Stimulated activated CD4-positive, alpha-beta T cell treated with anti-CD3 and anti-CD28 coated beads, Interleukin-4, amount 100 ng/mL, for 1 hour (primary cell): ENCODE measurements around the gene RPP30.
"Not testable (repeated sequence)": the region's sequence is repeated elsewhere in the genome, so short reads cannot be mapped to it uniquely, and the experiment has no call there.

ENCODE experiments used
- DNase-seq: peaks from one replicate; pipeline ENCODE4 v3.0.0-alpha.2; 2020

Gene RPP30

DNA sequence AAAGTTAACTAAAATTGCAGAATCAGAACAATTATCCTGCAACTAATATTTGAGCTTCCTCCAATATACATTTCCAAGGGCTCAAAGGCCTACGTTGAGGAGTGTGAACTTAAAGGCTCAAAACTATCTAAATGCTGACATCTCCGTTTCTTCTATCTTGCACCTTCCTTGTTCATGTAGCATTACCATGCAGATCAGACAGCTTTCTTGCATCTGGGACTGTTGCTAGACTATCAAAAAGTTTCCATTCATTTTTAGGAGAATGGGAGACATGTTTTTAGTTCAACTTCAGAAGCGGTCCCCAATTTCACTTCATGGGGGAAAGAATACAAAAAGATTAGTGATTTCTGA lies 46.2 kb downstream of the RPP30 start:
- DNase-seq = no peak

DNA sequence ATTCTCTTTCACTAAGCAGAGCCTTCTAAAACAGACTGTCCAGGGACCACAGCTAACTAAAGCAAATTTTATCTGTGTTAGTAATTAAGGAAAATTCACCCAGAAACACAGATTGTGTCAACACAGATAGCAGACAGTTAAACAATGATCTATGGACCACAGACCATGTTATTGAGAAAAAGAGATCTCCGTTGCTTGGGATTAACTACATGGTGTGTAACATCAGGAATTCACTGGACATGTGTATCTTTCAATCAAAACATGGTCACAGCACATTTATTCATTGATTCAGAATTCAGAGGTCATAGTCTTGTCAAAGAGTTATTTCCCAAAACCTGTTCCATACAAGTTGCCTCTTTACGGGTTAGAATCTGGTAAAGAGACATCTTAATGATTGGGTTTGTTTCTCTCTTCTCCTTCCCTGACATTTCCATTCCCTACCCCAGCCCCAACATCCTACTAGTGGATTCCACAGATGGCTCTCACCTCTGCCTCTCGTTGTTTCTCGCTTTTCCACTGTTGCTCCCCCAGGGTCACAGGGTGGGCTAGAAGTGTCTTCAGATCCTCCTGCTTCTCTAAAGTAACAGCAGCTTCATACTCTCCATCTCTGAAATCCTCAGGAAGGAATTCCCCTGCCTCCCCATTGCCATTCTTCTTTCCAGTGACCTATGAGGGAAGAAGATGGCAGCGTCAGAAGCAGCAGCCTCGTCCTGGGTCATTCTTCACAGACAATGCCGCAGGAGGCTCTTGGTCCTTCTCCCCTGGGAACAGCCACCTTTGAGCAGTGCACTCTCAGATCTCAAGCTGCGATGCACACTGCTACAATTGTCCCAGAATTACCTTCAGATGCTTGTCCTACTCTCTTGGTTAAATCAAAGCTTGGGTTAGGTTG lies 48.2 kb downstream of the RPP30 start:
- DNase-seq = no peak

- no peak for DNase-seq
These were observed 49.4 kb downstream of the RPP30 start, which contains the start of gene ANKRD1 for GRCh38 chr10:90920986-90921666. Gene ANKRD1, minus strand, starts transcription at chr10:90921087. Its CDS starts 60 bp downstream, at chr10:90921027.

DNA sequence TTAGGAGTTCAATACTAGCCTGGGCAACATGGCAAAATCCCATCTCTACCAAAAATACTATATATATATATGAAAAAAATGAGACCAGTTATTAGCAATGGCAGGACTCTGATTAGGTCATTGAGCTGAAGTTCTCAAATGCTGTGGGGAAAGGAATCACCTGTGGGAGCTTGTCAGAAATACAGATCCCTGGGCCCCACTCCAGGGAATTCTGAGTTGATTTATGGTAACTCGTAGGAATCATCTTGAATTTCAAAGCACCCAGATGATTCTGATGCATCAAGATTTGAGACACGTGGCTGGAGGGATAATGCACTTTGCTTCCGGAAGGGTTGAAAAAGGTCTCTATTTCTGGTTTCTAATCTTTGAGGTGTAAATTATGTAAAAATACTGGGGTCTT lies 50.1 kb downstream of the RPP30 start:
- no peak for DNase-seq

- DNase-seq = no peak
These were observed 51.4 kb downstream of the RPP30 start for GRCh38 chr10:90923111-90923731.

- DNase-seq = no peak
These were observed 52.8 kb downstream of the RPP30 start for GRCh38 chr10:90924552-90924951.

DNA sequence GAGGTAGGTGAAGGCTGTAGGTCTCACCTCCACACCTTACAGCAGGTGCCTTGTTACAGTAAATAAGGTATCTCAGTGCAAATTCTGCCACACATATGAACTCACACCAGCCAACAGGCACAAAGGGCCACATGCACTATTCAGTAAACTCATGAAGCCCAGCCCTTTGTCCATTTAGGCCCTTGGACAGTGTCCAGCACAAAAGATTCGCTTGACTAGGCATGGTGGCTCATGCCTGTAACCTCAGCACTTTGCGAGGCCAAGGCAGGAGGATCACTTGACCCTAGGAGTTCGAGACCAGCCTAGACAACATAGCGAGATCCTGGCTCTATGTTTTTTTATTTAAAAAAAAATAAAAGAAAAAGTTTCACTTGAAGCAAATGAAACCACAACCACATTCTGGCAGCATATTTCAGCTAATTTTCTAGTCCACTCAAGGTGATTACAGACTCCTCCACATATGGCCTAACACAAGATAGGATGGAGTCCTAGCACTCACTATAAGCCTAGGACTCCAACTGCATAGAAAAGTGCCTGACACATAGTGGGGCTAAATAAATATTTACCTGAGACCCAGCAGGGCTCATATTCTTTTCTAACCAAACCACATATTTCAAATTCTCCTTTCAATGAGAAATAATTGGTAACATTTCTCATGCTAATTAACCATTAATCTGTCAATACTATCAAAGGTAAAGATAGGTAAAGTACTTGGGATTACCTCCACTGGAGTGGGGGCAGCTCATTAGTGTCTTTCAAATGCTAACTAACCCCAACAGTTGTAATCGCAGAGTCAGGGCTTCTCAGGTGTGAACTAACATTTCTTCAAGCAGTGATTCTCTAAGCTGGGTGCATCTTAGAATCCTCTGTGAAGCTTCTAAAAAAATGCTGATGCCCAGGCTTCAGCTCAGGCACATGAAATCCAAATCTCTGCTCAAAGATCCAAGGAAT lies 53.6 kb downstream of the RPP30 start:
- DNase-seq = no peak

GRCh38 chr10:90927293-90927692 lies 55.5 kb downstream of the RPP30 start:
- no peak for DNase-seq

DNA sequence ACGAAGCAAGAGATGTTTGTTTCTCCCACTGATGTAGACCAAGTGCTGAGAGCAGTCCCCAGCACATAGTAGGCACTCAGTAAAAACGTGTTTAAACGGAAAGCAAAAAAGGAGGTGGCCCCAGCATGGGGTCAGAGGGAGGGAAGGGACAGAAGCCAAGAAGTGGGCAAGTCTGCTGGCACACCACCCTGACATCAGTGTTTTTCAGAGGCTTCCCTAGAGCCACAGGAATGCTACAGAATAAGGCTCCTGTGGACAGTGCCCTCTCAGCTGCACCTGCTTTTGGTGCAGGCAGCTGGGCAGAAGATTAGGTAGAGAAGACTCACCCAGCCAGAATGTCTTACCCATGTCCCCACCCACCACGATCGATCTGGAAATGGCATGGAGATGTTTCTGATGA lies 57.4 kb downstream of the RPP30 start:
- DNase-seq = no peak

DNA sequence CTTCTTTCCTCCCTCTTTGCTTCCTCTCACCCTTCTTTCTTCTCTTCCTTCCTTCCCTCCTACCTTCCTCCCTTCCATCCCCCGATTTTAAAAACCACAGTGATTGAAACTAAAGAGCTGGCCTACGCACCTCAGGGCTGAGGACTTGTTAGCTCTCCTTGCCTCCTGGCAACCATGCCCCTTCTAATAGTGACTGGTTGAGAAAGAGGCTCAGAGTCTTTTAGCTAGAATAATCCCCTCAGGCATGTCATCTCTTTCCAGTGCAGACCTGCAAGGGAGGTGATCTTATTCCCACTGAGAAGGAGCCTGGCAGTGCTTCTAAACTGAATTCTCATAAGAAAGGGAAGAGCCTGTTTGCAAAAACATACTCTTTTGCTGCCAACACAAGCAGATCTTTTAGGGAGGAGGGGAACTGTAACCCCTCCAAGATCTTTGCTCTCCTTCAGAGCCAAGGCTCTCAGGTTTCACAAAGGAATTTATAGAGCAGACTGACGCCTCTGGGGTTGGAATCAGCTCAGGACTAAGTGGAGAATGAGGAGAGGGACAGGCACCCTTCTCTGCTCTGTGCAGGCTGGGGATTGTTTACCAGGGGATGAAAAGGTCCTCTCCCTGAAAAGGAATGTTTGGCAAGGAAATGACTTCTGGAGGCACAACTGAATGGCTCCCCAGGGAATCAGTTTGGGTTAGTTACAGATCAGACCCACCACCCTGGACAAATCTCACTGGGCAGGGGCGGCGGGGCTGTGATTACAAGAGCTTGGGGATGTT lies 58.5 kb downstream of the RPP30 start:
- DNase-seq = no peak

- DNase-seq = no peak
These were observed 59.4 kb downstream of the RPP30 start for GRCh38 chr10:90930971-90931871.

DNA sequence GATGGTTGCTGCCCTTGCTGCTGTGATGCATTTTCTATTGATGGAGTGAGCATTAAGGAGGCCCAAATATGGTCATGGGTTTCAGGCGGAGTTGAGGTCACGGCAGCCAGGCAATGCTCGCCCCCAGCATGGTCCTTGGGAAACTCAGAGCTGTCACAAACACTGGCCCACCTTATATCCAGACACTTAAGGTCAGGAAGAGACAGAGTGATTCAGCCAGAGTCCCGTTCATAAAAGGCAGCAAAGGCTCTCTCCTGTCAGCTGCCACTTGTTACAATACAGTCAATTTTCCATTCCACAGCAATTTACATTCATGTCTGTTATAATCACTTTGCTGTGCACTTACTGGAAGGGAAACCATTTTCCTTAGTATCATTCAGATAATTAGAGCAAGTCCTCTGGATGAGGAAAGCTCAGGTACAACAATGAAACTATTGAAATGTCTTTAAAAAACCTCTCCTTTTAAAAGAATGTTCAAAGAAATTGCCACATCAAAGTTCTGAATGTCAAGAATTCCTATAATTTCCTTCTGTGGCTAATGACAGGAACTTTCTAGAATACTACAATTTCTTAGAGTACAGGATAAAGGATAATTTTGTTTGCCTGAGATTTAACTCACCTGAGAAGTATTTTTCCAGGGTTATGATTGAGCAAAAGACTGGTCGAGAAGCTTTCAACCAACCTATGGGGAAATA lies 64.0 kb downstream of the RPP30 start:
- DNase-seq = no peak

DNA sequence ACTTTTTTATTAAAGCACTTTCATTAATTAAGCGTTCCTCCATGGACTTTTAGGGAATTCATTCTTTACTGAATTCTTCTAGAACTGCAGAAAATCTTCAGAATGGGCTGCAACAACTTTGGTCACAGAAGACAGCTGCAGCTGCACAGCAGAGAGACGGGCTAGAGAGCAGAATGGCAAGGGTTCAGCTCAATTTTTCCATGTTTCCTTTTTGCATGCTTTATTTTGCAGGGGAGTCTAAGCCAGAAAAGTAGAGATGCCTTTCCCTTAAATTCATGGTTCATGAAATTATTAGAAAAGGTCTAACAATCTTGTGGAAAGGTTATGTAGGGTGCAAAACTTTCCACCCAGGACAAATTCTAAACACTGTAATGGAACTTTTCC lies 64.5 kb downstream of the RPP30 start:
- no peak for DNase-seq

DNA sequence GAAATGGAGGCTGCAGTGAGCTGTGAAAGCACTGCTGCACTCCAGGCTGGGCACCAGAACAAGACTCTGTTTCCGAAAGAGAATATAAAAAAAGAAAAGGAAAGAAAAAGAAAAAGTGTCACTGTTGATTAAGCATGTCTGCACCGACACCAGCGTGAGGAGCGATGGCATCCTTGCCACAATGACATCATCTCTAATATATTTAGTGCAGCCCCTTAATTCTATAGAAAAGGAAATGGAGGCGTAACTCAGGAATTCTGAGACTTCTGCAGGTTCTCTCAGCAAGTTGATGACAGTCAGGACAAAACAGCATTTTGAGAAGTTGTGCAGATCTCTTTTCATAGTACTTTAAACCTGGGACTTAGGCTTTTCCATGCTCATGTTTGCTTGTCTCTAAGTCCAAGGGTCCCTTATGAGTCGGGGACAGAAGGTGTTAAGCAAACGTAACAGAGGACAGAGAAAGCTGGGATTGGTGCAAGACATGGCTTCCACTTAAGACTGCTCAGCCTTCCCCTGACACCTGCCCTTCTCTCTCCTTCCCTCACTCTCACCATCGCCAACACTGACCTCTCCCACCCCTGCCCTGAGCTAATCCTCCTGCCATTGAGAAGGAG lies 66.0 kb downstream of the RPP30 start:
- DNase-seq = no peak

DNA sequence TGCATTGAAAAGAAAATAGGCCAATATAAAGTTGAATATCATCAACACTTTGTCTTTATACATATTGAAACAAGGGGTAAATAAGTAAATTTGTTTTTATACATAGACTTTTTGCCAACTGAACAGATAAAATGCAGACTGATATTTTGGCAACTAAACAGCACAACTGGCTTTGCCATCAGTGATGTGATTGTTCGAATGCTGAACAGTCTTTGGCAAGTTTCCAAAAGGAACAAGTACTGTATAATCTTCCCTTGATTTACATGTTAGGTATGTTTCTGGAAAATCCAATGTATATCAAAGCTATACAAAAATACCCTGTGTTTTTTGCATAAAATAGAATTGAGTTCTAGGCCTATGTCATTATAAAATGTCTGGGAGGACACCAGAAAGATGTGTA lies 67.3 kb downstream of the RPP30 start:
- DNase-seq = no peak

DNA sequence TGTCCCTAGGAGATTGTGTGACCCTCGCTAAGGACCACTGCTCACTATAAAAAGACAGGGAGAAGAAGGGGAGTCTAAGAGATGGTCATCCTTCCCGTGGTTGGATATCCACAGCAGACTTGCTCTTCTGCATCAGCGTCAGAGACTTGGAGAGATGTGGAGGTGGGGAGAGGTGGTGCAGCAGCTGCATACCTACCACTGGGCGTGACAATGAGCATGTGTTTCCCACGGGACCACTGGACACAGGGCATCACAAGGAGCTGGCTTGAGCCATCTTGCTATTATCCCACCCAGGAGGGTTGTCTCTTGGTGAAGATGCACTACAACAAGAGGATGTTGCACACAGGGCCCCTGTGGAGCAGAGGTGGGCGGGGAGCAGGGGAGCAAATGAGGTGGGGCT lies 67.9 kb downstream of the RPP30 start:
- DNase-seq = no peak

GRCh38 chr10:90942980-90943379 lies 71.2 kb downstream of the RPP30 start:
- DNase-seq = not testable (repeated sequence)

DNA sequence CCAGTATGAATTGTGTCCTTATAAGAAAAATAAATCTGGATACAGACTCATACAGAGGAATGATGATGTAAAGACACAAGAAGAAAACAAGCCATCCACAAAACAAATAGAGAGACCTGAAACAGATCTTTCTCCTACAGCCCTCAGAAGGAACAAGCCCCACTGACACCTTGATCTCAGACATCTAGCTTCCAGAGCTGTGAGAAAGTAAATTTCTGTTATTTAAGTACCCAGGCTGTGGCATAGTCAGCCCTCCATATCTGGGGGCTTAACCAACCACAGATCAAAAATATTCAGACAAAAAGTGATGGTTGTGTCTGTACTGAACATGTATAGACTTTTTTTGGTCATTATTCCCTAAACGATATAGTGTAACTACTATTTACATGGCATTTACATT lies 73.0 kb downstream of the RPP30 start:
- DNase-seq = no peak

- DNase-seq = no peak
These were observed 73.8 kb downstream of the RPP30 start for GRCh38 chr10:90945491-90946070.
